Neural progenitor cell (in vitro differentiated cells): ENCODE measurements around the gene SLC23A1. TPM values are rescaled to one million over a fixed set of nuclear protein-coding genes. Genes with fewer than 3 reads are reported as not detected.
A peak's percentile ranks its signal among the peaks of the same experiment; 100 is the strongest.
"Not testable (repeated sequence)": the region's sequence is repeated elsewhere in the genome, so short reads cannot be mapped to it uniquely, and the experiment has no call there.

ENCODE experiments used
- DNase-seq: peaks from one replicate; pipeline ENCODE4 v3.0.0-alpha.2; 2016; ENCODE audit warnings: low spot score
- H2AFZ ChIP-seq: fragments of 200-600 bp; sonication (generic); replicated peaks from 2 replicates; pipeline ENCODE4 v1.6.1; 2016; ENCODE audit warnings: antibody characterized with exemption
- H3F3A ChIP-seq: fragments of 200-600 bp; sonication (generic); 2 replicates; pipeline ENCODE4 v1.6.1; 2016; ENCODE audit warnings: antibody characterized with exemption, low read depth
- H3K27ac ChIP-seq: fragments of 200-600 bp; sonication (generic); 2 replicates; pipeline ENCODE4 v1.5.1; 2016; ENCODE audit warnings: mild to moderate bottlenecking
- H3K27me3 ChIP-seq: fragments of 200-600 bp; sonication (generic); 2 replicates; pipeline ENCODE4 v1.6.1; 2016; ENCODE audit warnings: mild to moderate bottlenecking, moderate library complexity
- H3K36me3 ChIP-seq: fragments of 200-600 bp; sonication (generic); 2 replicates; pipeline ENCODE4 v1.5.1; 2016
- H3K4me1 ChIP-seq: fragments of 200-600 bp; sonication (generic); 2 replicates; pipeline ENCODE4 v1.6.1; 2016; ENCODE audit warnings: mixed run types
- H3K4me2 ChIP-seq: fragments of 200-600 bp; sonication (generic); 2 replicates; pipeline ENCODE4 v1.6.1; 2016
- H3K4me3 ChIP-seq: fragments of 200-600 bp; sonication (generic); 2 replicates; pipeline ENCODE4 v1.5.1; 2016
- H3K79me2 ChIP-seq: fragments of 200-600 bp; sonication (generic); 2 replicates; pipeline ENCODE4 v1.6.1; 2016; ENCODE audit warnings: low read depth
- H3K9ac ChIP-seq: fragments of 200-600 bp; sonication (generic); 2 replicates; pipeline ENCODE4 v1.6.1; 2016
- H3K9me3 ChIP-seq: fragments of 200-600 bp; sonication (generic); 2 replicates; pipeline ENCODE4 v1.5.1; 2016; ENCODE audit warnings: low read depth
- H4K20me1 ChIP-seq: fragments of 200-600 bp; sonication (generic); 2 replicates; pipeline ENCODE4 v1.6.1; 2016; ENCODE audit warnings: low read depth
- H3K27ac Mint-ChIP-seq: 3 replicates; pipeline ENCODE4 v1.8.0; 2021; ENCODE audit warnings: mixed read lengths
- H3K27me3 Mint-ChIP-seq: 2 replicates; pipeline ENCODE4 v1.8.0; 2022; ENCODE audit warnings: low read depth, mild to moderate bottlenecking, inconsistent platforms, moderate library complexity, mixed read lengths; ENCODE audit not compliant: insufficient read depth
- H3K36me3 Mint-ChIP-seq: 3 replicates; pipeline ENCODE4 v1.8.0; 2021; ENCODE audit warnings: mixed read lengths
- H3K4me1 Mint-ChIP-seq: 3 replicates; pipeline ENCODE4 v1.8.0; 2021; ENCODE audit warnings: mixed read lengths
- H3K4me3 Mint-ChIP-seq: 3 replicates; pipeline ENCODE4 v1.8.0; 2021; ENCODE audit warnings: mild to moderate bottlenecking, moderate library complexity, mixed read lengths
- H3K9me3 Mint-ChIP-seq: 3 replicates; pipeline ENCODE4 v1.8.0; 2020; ENCODE audit warnings: mixed read lengths
- CTCF ChIP-seq: fragments of 200-600 bp; sonication (generic); IDR thresholded peaks from 2 replicates; pipeline ENCODE4 v1.5.1; 2017; ENCODE audit warnings: antibody characterized with exemption, mild to moderate bottlenecking
- EZH2 ChIP-seq: fragments of 200-600 bp; sonication (generic); IDR thresholded peaks from 2 replicates; pipeline ENCODE4 v1.6.1; 2017; ENCODE audit warnings: antibody characterized with exemption, mild to moderate bottlenecking, moderate library complexity
- EZH2phosphoT487 ChIP-seq: fragments of 200-600 bp; sonication (generic); IDR thresholded peaks from 2 replicates; pipeline ENCODE4 v1.6.1; 2017; ENCODE audit warnings: antibody characterized with exemption
- total RNA-seq: library from RNA; depleted of rRNA; stranded (reverse); fragments of >200 nt; gene quantifications from 2 replicates; pipeline ENCODE4 v1.2.3, GENCODE V29; 2015; ENCODE audit warnings: low replicate concordance

Gene SLC23A1
- total RNA-seq, 1 donor from 2014 or later = not detected

- H3K27ac ChIP-seq = no peak overlapping the region
- no peak overlapping the region for H3K4me3 Mint-ChIP-seq
- H3K36me3 ChIP-seq = no peaks in the 10 kb centered on the region
These were observed 5.2 kb upstream of the SLC23A1 start for GRCh38 chr5:139388198-139388821.

GRCh38 chr5:139387611-139388197 is 4.6 kb upstream of the SLC23A1 start:
- no peaks in the 10 kb centered on the region for H3K9me3 Mint-ChIP-seq
- H3K36me3 Mint-ChIP-seq = no peaks in the 10 kb centered on the region
- no peak overlapping the region for H2AFZ ChIP-seq

More at GRCh38 chr5:139388198-139388821, 5.2 kb upstream of the SLC23A1 start:
- peaks cover 24% of the 10 kb centered on the region for H3F3A ChIP-seq
- no peak overlapping the region for H3K9ac ChIP-seq
- H4K20me1 ChIP-seq = peaks cover 4% of the 10 kb centered on the region
- peaks cover 18% of the 10 kb centered on the region for H3K27me3 Mint-ChIP-seq
- H2AFZ ChIP-seq = peak overlapping the region; percentile 34
- H3K27ac Mint-ChIP-seq = no peak overlapping the region
- no peak overlapping the region for H3K4me2 ChIP-seq
- no peak for DNase-seq
- no peak overlapping the region for H3K4me3 ChIP-seq
- H3K9me3 Mint-ChIP-seq = no peaks in the 10 kb centered on the region
- no peaks in the 10 kb centered on the region for H3K79me2 ChIP-seq
- TF ChIP-seq EZH2phosphoT487 (no peak), EZH2 (no peak), CTCF (no peak)
- H3K9me3 ChIP-seq = no peaks in the 10 kb centered on the region
- peaks cover 20% of the 10 kb centered on the region for H3K27me3 ChIP-seq
- H3K4me1 ChIP-seq = peaks cover 4% of the 10 kb centered on the region
- H3K4me1 Mint-ChIP-seq = peaks cover 14% of the 10 kb centered on the region
- no peaks in the 10 kb centered on the region for H3K36me3 Mint-ChIP-seq

GRCh38 chr5:139386956-139387355 is 3.9 kb upstream of the SLC23A1 start:
- H3K4me1 ChIP-seq, H3K27ac Mint-ChIP-seq, H3K36me3 Mint-ChIP-seq, H3K27me3 ChIP-seq, H3K79me2 ChIP-seq, H2AFZ ChIP-seq, H3K36me3 ChIP-seq, H3K4me2 ChIP-seq, H3K27me3 Mint-ChIP-seq, DNase-seq, H3K9me3 ChIP-seq, H4K20me1 ChIP-seq, H3K4me3 Mint-ChIP-seq, H3K9ac ChIP-seq, H3K27ac ChIP-seq, H3K9me3 Mint-ChIP-seq, H3K4me3 ChIP-seq: not testable (repeated sequence)
- H3K4me1 Mint-ChIP-seq = peaks cover 15% of the 10 kb centered on the region
- peaks cover 13% of the 10 kb centered on the region for H3F3A ChIP-seq

More at GRCh38 chr5:139387611-139388197, 4.6 kb upstream of the SLC23A1 start:
- Mint-ChIP-seq H3K27me3 (peaks cover 12% of the 10 kb centered on the region), H3K4me1 (peaks cover 15% of the 10 kb centered on the region), H3K27ac (no peak overlapping the region), H3K4me3 (no peak overlapping the region)
- no peaks in the 10 kb centered on the region for H3K9me3 ChIP-seq
- H3K79me2 ChIP-seq = no peaks in the 10 kb centered on the region
- no peaks in the 10 kb centered on the region for H3K36me3 ChIP-seq
- peaks cover 4% of the 10 kb centered on the region for H3K4me1 ChIP-seq
- peaks cover 14% of the 10 kb centered on the region for H3K27me3 ChIP-seq
- DNase-seq = no peak
- no peak overlapping the region for H3K9ac ChIP-seq
- peaks cover 19% of the 10 kb centered on the region for H3F3A ChIP-seq
- peaks cover 4% of the 10 kb centered on the region for H4K20me1 ChIP-seq
- no peak overlapping the region for H3K4me2 ChIP-seq
- TF ChIP-seq CTCF (no peak), EZH2 (no peak), EZH2phosphoT487 (no peak)
- H3K4me3 ChIP-seq = no peak overlapping the region
- no peak overlapping the region for H3K27ac ChIP-seq

- TF ChIP-seq CTCF (no peak), EZH2phosphoT487 (no peak), EZH2 (no peak)
- Histone ChIP-seq H2AFZ (no peak overlapping the region), H3K27me3 (no peaks in the 10 kb centered on the region), H3K4me3 (no peak overlapping the region), H3K9ac (no peak overlapping the region), H3K79me2 (no peaks in the 10 kb centered on the region), H3K36me3 (no peaks in the 10 kb centered on the region), H3K4me2 (no peak overlapping the region), H4K20me1 (no peaks in the 10 kb centered on the region), H3K27ac (no peak overlapping the region), H3F3A (peaks cover 4% of the 10 kb centered on the region), H3K4me1 (peaks cover 4% of the 10 kb centered on the region), H3K9me3 (no peaks in the 10 kb centered on the region)
- Mint-ChIP-seq H3K4me3 (no peak overlapping the region), H3K27ac (no peak overlapping the region), H3K36me3 (no peaks in the 10 kb centered on the region), H3K9me3 (no peaks in the 10 kb centered on the region), H3K4me1 (peaks cover 10% of the 10 kb centered on the region), H3K27me3 (peaks cover 5% of the 10 kb centered on the region)
- no peak for DNase-seq
These were observed 2.9 kb upstream of the SLC23A1 start for GRCh38 chr5:139386050-139386438.
